Measurements from ENCODE around the gene CREG1.

Gene CREG1

DNA sequence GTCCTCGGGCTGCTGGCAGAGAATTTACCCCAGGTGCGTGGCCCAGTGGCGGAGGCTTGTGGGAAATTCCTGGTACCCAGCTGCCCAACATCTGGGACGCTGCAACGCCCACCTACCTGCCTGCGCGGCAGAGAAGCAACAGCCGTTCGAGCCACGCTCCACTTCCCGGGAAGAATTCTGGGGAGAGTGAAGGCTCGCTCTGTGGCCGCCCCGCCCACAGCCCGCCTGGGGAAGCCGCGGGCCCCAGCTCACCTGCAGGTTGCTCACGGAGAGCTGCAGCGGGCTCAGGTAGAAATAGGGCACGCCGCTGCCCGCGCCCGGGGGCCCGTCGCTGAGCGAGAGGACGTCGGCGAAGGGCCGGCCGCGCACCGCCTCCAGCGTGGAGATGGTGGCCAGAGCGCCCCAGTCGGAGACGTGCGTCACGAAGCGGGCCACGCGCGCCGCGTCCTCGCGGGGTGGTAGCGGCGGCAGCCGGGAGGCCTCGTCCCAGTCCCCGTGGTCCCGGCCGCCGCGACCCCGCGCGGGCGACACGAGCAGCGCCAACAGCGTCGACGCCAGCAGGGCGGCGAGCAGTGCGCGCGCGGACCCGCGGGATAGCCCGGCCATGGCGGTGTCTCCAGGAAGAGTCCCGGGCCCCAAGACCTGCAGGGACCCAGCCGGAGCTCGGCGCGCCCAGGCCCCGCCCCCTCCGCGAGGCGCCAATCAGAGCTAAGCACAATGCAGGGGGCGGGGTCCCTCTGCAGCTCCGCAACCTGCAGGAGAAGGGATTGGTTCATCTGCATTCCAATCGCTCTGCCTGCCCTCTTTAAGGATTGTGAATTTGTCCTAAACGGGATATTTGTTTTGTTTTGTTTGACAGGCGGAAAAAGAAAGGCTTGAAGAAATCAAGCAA, at the start of gene CREG1:
TSS of gene CREG1 (minus strand) at position 627 of the 892 bp plus-strand sequence.
- no CpG with 5 or more reads among the region's 90 CpGs for WGBS (ENCODE audit: insufficient coverage, insufficient read length)
- Histone ChIP-seq H3K9me3 (ENCODE audit: control insufficient read depth, insufficient read depth, low read length) (no peaks in the 10 kb centered on the region), H3K27me3 (ENCODE audit: control insufficient read depth, insufficient read depth, low read length) (no peaks in the 10 kb centered on the region), H3K4me3 (ENCODE audit: low read length) (peak within 1 kb of the TSS; percentile 49), H3K36me3 (ENCODE audit: control insufficient read depth, insufficient read depth, low read length) (no peaks in the 10 kb centered on the region), H3K27ac (ENCODE audit: low read length) (no peak within 1 kb of the TSS), H3K4me1 (ENCODE audit: control insufficient read depth, insufficient read depth, low read length) (no peaks in the 10 kb centered on the region; the same call in 1 of the 2 replicates)
- peak; percentile 81 for DNase-seq (ENCODE audit: low read depth, low spot score)

DNA sequence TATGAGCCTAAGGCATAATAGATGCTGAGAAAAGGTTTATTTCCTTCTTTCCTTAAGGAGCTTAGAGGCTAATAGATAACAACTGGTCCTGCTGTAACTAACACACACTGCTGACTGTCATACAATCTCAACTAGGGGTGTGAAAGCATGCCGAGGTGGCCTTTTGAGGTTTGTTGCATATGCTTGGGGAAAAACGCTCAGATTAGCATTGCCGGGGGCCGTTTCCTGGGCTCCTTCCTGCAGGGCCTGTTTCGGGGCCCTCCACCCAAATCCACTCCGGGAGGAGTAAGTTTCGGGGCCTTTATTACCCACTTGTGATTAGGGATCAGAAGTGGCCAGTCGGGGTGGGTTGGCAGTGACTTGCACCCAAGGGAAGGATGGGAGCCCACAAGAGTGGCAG, 49.3 kb upstream of the CREG1 start:
- no peaks in the 10 kb centered on the region for H3K4me1 ChIP-seq (ENCODE audit: control insufficient read depth, insufficient read depth, low read length)
- H3K36me3 ChIP-seq (ENCODE audit: control insufficient read depth, insufficient read depth, low read length) = no peaks in the 10 kb centered on the region
- H3K4me3 ChIP-seq (ENCODE audit: low read length) = no peak overlapping the region
- DNase-seq (ENCODE audit: low read depth, low spot score) = no peak
- no peaks in the 10 kb centered on the region for H3K27me3 ChIP-seq (ENCODE audit: control insufficient read depth, insufficient read depth, low read length)
- no peak overlapping the region for H3K27ac ChIP-seq (ENCODE audit: low read length)
- H3K9me3 ChIP-seq (ENCODE audit: control insufficient read depth, insufficient read depth, low read length) = peaks cover 1% of the 10 kb centered on the region
- no CpG with 5 or more reads among the region's 8 CpGs for WGBS (ENCODE audit: insufficient coverage, insufficient read length)

DNA sequence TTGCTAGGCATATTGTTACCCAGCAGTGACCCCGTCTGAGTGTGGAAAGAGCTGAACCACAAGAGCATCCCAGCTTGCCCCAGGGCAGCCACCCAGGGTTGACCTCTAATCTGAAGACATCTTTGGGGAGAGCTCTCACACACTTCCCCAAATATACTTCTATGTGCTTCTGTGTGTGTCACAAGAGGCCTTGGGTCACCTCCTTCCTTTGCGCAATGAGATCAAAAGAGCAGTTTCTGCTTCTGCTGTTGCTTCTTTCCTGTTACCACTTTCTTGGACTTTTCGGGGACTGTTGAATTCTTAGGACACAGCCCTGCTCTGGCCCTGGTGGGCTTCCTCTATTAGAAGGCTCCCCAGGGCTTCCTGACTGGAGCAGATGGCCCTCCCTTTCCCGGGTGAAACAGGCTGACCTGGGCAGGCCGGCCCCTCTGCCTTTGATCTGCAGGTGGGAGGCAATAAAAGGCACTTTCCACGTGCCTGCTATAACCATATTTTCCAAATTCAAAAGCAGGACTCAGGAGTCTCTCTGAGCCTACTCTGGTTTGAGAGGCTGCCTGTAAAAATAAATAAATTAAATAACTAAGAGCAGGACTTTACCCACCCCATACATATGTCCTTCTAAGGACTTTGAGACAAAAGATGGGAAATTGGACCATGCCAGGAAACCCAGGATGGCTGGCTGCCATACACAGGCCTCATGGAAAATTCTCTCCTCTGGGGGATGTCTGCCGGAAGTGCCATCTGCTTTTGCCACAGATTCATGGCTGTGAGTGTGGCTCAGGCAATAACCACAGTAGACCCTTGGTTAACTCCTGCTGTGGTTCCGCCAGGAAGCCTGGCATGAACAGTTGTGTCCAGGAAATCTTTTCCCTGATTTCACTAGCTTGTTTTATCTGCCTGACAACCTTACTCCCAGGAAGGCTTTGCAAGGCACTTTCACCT, 48.2 kb upstream of the CREG1 start:
- Histone ChIP-seq H3K4me3 (ENCODE audit: low read length) (no peak overlapping the region), H3K27ac (ENCODE audit: low read length) (no peak overlapping the region), H3K4me1 (ENCODE audit: control insufficient read depth, insufficient read depth, low read length) (no peaks in the 10 kb centered on the region), H3K9me3 (ENCODE audit: control insufficient read depth, insufficient read depth, low read length) (peaks cover under 1% of the 10 kb centered on the region; the same call in 1 of the 2 replicates), H3K27me3 (ENCODE audit: control insufficient read depth, insufficient read depth, low read length) (no peaks in the 10 kb centered on the region), H3K36me3 (ENCODE audit: control insufficient read depth, insufficient read depth, low read length) (no peaks in the 10 kb centered on the region)
- DNase-seq (ENCODE audit: low read depth, low spot score) = no peak
- WGBS (ENCODE audit: insufficient coverage, insufficient read length) = no CpG with 5 or more reads among the region's 8 CpGs

DNA sequence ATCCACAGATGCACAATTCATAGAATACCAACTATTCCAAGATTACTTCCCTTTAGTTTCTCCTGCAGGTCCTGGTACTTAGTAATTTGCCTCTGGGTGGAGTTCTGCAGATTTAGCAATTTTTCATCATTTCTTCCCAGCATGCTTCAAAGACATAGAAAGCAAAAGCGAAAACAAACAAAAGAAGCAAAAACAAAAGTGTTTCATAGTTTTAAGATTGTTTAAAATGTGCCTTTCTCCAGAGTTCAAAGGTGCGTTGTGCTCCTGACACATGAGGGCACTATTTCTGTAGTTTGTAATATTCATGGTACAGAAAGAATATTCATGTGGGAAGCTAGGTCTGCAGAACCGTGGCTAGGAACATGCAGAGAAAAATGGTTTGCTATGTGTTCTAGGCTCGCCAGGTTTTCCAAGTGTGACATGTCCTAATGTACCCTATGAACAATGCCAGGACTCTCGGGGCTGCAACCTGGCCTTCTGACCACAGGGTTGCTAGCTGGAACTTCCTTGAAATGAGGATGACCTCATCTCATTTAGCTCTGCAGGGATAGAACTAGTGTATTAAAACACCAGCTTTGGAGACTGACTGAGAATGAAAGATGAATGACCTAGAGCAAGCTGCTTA, 46.5 kb upstream of the CREG1 start:
- Histone ChIP-seq H3K36me3 (ENCODE audit: control insufficient read depth, insufficient read depth, low read length) (no peaks in the 10 kb centered on the region), H3K4me3 (ENCODE audit: low read length) (no peak overlapping the region), H3K27ac (ENCODE audit: low read length) (no peak overlapping the region), H3K27me3 (ENCODE audit: control insufficient read depth, insufficient read depth, low read length) (no peaks in the 10 kb centered on the region), H3K9me3 (ENCODE audit: control insufficient read depth, insufficient read depth, low read length) (no peaks in the 10 kb centered on the region), H3K4me1 (ENCODE audit: control insufficient read depth, insufficient read depth, low read length) (no peaks in the 10 kb centered on the region)
- DNase-seq (ENCODE audit: low read depth, low spot score) = no peak
- whole genome bisulfite sequencing (ENCODE audit: insufficient coverage, insufficient read length) = no CpG with 5 or more reads among the region's 5 CpGs

DNA sequence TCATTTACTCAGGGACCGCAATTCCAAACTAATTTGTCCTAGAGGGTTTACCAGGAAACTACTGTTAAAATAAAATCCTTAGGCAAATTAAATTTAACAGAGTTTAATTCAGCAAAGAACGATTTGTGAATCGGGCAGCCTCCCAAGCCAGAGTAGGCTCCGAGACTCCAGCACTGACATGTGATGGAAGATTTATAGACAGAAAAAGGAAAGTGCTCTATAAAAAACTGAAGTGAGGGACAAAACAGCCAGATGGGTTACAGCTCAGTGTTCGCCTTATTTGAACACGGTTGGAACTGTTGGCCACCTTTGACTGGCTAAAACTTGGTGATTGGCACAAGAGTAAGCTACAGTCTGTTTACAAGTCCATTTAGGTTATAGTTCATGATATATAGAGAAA, 41.3 kb upstream of the CREG1 start:
- no peaks in the 10 kb centered on the region for H3K4me1 ChIP-seq (ENCODE audit: control insufficient read depth, insufficient read depth, low read length)
- WGBS (ENCODE audit: insufficient coverage, insufficient read length) = no CpG with 5 or more reads among the region's 6 CpGs
- H3K9me3 ChIP-seq (ENCODE audit: control insufficient read depth, insufficient read depth, low read length) = no peaks in the 10 kb centered on the region
- no peak for DNase-seq (ENCODE audit: low read depth, low spot score)
- no peaks in the 10 kb centered on the region for H3K27me3 ChIP-seq (ENCODE audit: control insufficient read depth, insufficient read depth, low read length)
- H3K4me3 ChIP-seq (ENCODE audit: low read length) = no peak overlapping the region
- no peaks in the 10 kb centered on the region for H3K36me3 ChIP-seq (ENCODE audit: control insufficient read depth, insufficient read depth, low read length)
- H3K27ac ChIP-seq (ENCODE audit: low read length) = no peak overlapping the region

DNA sequence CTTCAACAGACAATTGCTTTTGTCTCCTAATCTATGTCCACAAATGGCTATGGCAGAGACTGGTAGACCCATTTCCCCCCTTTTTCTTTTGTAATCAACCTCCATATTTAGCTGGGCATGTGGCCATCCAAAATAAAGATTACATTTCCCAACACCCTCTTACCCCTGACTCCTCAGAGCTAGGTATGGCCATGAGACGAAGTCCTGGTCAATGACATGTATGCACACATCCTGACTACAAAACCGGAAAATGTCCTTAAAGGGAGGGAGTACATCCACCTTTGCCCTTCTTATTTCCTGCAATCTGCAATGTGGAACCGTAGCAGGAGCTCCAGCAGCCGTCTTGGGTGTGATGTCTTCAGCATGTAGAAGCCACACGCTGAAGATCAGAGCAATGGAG, 40.3 kb upstream of the CREG1 start:
- no peak for DNase-seq (ENCODE audit: low read depth, low spot score)
- H3K4me1 ChIP-seq (ENCODE audit: control insufficient read depth, insufficient read depth, low read length) = no peaks in the 10 kb centered on the region
- WGBS (ENCODE audit: insufficient coverage, insufficient read length) = no CpG with 5 or more reads among the region's 5 CpGs
- no peaks in the 10 kb centered on the region for H3K9me3 ChIP-seq (ENCODE audit: control insufficient read depth, insufficient read depth, low read length)
- H3K27ac ChIP-seq (ENCODE audit: low read length) = no peak overlapping the region
- no peak overlapping the region for H3K4me3 ChIP-seq (ENCODE audit: low read length)
- H3K36me3 ChIP-seq (ENCODE audit: control insufficient read depth, insufficient read depth, low read length) = no peaks in the 10 kb centered on the region
- H3K27me3 ChIP-seq (ENCODE audit: control insufficient read depth, insufficient read depth, low read length) = no peaks in the 10 kb centered on the region

DNA sequence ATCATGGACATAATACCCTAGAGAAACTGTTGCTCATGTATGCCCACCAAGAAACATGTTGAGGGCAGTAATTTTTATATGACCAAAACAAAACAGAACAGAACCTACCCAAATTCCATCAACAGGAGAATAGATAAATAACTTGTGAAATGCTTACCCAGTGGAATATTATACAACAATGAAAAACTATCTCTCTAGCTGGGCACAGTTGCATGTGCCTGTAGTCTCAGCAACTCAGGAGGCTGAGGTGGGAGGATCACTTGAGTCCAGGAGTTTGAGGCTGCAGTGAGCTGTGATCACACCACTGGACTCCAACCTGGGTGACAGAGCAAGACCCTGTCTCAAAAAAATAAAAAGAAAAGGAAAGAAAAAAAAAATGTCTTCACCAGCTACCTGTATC, 38.9 kb upstream of the CREG1 start:
- Histone ChIP-seq H3K36me3 (ENCODE audit: control insufficient read depth, insufficient read depth, low read length) (no peaks in the 10 kb centered on the region), H3K9me3 (ENCODE audit: control insufficient read depth, insufficient read depth, low read length) (no peaks in the 10 kb centered on the region), H3K4me1 (ENCODE audit: control insufficient read depth, insufficient read depth, low read length) (no peaks in the 10 kb centered on the region), H3K27ac (ENCODE audit: low read length) (no peak overlapping the region), H3K4me3 (ENCODE audit: low read length) (no peak overlapping the region), H3K27me3 (ENCODE audit: control insufficient read depth, insufficient read depth, low read length) (no peaks in the 10 kb centered on the region)
- no peak for DNase-seq (ENCODE audit: low read depth, low spot score)

DNA sequence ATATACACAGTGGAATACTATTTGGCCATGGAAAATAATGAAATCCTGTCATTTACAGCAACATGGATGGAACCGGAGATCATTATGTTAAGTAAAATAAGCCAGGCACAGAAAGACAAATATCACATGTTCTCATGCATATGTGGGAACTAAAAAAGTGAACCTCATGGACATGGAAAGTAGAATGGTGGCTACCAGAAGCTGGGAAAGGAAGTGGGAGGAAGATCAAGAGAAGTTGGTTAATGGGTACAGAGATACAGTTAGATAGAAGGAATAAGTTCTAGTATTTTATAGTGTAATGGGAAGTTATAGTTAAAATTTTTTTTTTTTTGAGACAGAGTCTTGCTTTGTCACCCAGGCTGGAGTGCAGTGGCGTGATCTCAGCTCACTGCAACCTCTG, 34.8 kb upstream of the CREG1 start:
- WGBS (ENCODE audit: insufficient coverage, insufficient read length) = no CpG with 5 or more reads among the region's 2 CpGs
- Histone ChIP-seq H3K9me3 (ENCODE audit: control insufficient read depth, insufficient read depth, low read length) (no peaks in the 10 kb centered on the region), H3K4me3 (ENCODE audit: low read length) (no peak overlapping the region), H3K27me3 (ENCODE audit: control insufficient read depth, insufficient read depth, low read length) (no peaks in the 10 kb centered on the region), H3K27ac (ENCODE audit: low read length) (no peak overlapping the region), H3K36me3 (ENCODE audit: control insufficient read depth, insufficient read depth, low read length) (no peaks in the 10 kb centered on the region), H3K4me1 (ENCODE audit: control insufficient read depth, insufficient read depth, low read length) (no peaks in the 10 kb centered on the region)
- no peak for DNase-seq (ENCODE audit: low read depth, low spot score)

DNA sequence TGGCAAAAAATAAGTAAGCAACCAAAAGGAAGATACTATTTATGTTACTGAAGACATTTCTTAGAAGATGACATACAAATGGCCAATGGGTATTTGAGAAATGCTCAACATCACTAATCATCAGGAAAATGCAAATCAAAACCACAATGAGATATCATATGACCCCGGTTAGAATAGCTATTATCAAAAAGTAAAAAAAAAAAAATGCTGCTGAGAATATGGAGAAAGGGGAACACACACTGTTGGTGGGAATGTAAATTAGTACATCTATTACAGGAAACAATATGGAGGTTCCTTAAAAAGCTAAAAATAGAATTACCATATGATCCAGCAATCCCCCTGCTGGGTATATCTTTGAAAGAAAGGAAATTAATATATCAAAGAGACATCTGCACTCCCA, 34.3 kb upstream of the CREG1 start:
- Histone ChIP-seq H3K4me1 (ENCODE audit: control insufficient read depth, insufficient read depth, low read length) (no peaks in the 10 kb centered on the region), H3K36me3 (ENCODE audit: control insufficient read depth, insufficient read depth, low read length) (no peaks in the 10 kb centered on the region), H3K9me3 (ENCODE audit: control insufficient read depth, insufficient read depth, low read length) (no peaks in the 10 kb centered on the region), H3K4me3 (ENCODE audit: low read length) (no peak overlapping the region), H3K27me3 (ENCODE audit: control insufficient read depth, insufficient read depth, low read length) (no peaks in the 10 kb centered on the region), H3K27ac (ENCODE audit: low read length) (no peak overlapping the region)
- DNase-seq (ENCODE audit: low read depth, low spot score) = no peak
- no CpG with 5 or more reads among the region's 1 CpG for WGBS (ENCODE audit: insufficient coverage, insufficient read length)

DNA sequence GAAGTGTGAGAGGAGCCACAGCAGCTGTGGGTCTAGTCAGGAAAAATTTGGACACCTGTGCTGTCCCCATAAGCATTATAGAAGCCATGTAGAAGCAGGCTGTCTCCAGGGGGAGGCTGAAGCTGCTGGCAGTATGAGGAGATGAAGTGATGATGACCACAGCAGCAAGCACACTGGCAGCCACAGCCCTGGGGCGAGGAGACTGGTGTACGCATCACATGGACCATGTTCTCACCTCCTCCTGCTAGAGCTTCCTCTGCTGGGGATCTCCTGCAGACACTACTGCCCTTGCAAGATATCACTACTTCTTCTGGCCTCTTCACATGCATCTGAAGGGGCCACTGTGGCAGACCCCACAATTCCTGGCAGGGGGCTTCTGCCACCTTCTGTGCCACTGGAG, 33.8 kb upstream of the CREG1 start:
- Histone ChIP-seq H3K27ac (ENCODE audit: low read length) (no peak overlapping the region), H3K9me3 (ENCODE audit: control insufficient read depth, insufficient read depth, low read length) (no peaks in the 10 kb centered on the region), H3K4me3 (ENCODE audit: low read length) (no peak overlapping the region), H3K27me3 (ENCODE audit: control insufficient read depth, insufficient read depth, low read length) (no peaks in the 10 kb centered on the region), H3K4me1 (ENCODE audit: control insufficient read depth, insufficient read depth, low read length) (no peaks in the 10 kb centered on the region), H3K36me3 (ENCODE audit: control insufficient read depth, insufficient read depth, low read length) (no peaks in the 10 kb centered on the region)
- no peak for DNase-seq (ENCODE audit: low read depth, low spot score)
- WGBS (ENCODE audit: insufficient coverage, insufficient read length) = no CpG with 5 or more reads among the region's 2 CpGs
